ENCODE data around the gene EML1.

- no peak for TF ChIP-seq POLR2AphosphoS5 (IDR thresholded peaks at IDR 0.05)
- no peak for TF ChIP-seq CTCF (IDR thresholded peaks at IDR 0.05; ENCODE audit: poor library complexity, severe bottlenecking)
- TF ChIP-seq EZH2 (IDR thresholded peaks at IDR 0.05; ENCODE audit: borderline replicate concordance, insufficient read depth, low read length, poor library complexity, severe bottlenecking) = no peak
- TF ChIP-seq EP300 (conservative IDR thresholded peaks at IDR 0.05; ENCODE audit: poor library complexity, severe bottlenecking) = no peak
- TF ChIP-seq RAD21 (conservative IDR thresholded peaks at IDR 0.05) = no peak
Observed at GRCh38 chr14:99824776-99825175, 31.6 kb downstream of the EML1 start.

Measured in neural cell (in vitro differentiated cells).